ENCODE data around the gene RGL2.
"Not testable (repeated sequence)": the region's sequence is repeated elsewhere in the genome, so short reads cannot be mapped to it uniquely, and the experiment has no call there.

RGL2 gene

GRCh38 chr6:33286946-33287914 lies 11.5 kb downstream of the RGL2 start:
- no peak overlapping the region for H4K5ac ChIP-seq (ENCODE audit: low read length)
- peaks cover 8% of the 10 kb centered on the region for H3K36me3 ChIP-seq (ENCODE audit: control insufficient read depth, insufficient read depth, low read length)
- H3K79me1 ChIP-seq (ENCODE audit: low read length) = peaks cover 22% of the 10 kb centered on the region
- no peak overlapping the region for H2AK5ac ChIP-seq (ENCODE audit: low read length)
- H3K18ac ChIP-seq (ENCODE audit: low read length) = no peak overlapping the region
- no peak overlapping the region for H3K23ac ChIP-seq (ENCODE audit: low read length)
- no peak overlapping the region for H2BK120ac ChIP-seq (ENCODE audit: low read depth, low read length)
- no peak overlapping the region for H4K8ac ChIP-seq (ENCODE audit: low read depth, low read length)
- no peak overlapping the region for H2BK15ac ChIP-seq (replicated peaks; ENCODE audit: low read depth)
- no CpG with 5 or more reads among the region's 22 CpGs for WGBS (ENCODE audit: extremely low coverage, insufficient coverage, low lambda C conversion rate)
- peaks cover 19% of the 10 kb centered on the region for H3K79me2 ChIP-seq (ENCODE audit: control insufficient read depth, insufficient read depth, low read length)
- H3K27ac ChIP-seq (ENCODE audit: low read depth, low read length) = no peak overlapping the region
- no peak for DNase-seq
- H3K4me3 ChIP-seq (ENCODE audit: low read length) = no peak overlapping the region
- H2BK5ac ChIP-seq (ENCODE audit: low read length) = no peak overlapping the region
- peak overlapping the region; percentile 6 for H3K56ac ChIP-seq (ENCODE audit: low read length)
- no peak overlapping the region for H3K9ac ChIP-seq (ENCODE audit: low read length)
- H3K4ac ChIP-seq (ENCODE audit: low read depth, low read length) = no peak overlapping the region
- H3K4me1 ChIP-seq (ENCODE audit: control insufficient read depth, low read depth, low read length) = no peaks in the 10 kb centered on the region
- no peak overlapping the region for H3K4me2 ChIP-seq (ENCODE audit: low read length)
- H3K27me3 ChIP-seq (ENCODE audit: insufficient read depth, low read length, poor library complexity) = no peaks in the 10 kb centered on the region

GRCh38 chr6:33285214-33285613 lies 13.5 kb downstream of the RGL2 start:
- not testable (repeated sequence) for H3K4me3 ChIP-seq (ENCODE audit: low read length); H3K4me1 ChIP-seq (ENCODE audit: control insufficient read depth, low read depth, low read length); H2BK120ac ChIP-seq (ENCODE audit: low read depth, low read length); H2AK5ac ChIP-seq (ENCODE audit: low read length); H4K5ac ChIP-seq (ENCODE audit: low read length); H4K8ac ChIP-seq (ENCODE audit: low read depth, low read length); H2BK15ac ChIP-seq (replicated peaks; ENCODE audit: low read depth); H3K56ac ChIP-seq (ENCODE audit: low read length); H3K4ac ChIP-seq (ENCODE audit: low read depth, low read length); H3K9ac ChIP-seq (ENCODE audit: low read length); DNase-seq; H3K27me3 ChIP-seq (ENCODE audit: insufficient read depth, low read length, poor library complexity); H3K23ac ChIP-seq (ENCODE audit: low read length); H3K18ac ChIP-seq (ENCODE audit: low read length); H2BK5ac ChIP-seq (ENCODE audit: low read length); H3K27ac ChIP-seq (ENCODE audit: low read depth, low read length); H3K36me3 ChIP-seq (ENCODE audit: control insufficient read depth, insufficient read depth, low read length); H3K4me2 ChIP-seq (ENCODE audit: low read length)
- Histone ChIP-seq H3K79me2 (ENCODE audit: control insufficient read depth, insufficient read depth, low read length) (peaks cover 15% of the 10 kb centered on the region), H3K79me1 (ENCODE audit: low read length) (peaks cover 16% of the 10 kb centered on the region)
- no CpG with 5 or more reads among the region's 4 CpGs for WGBS (ENCODE audit: extremely low coverage, insufficient coverage, low lambda C conversion rate)

GRCh38 chr6:33280539-33280938 lies 18.2 kb downstream of the RGL2 start:
- H4K8ac ChIP-seq (ENCODE audit: low read depth, low read length) = no peak overlapping the region
- H3K27me3 ChIP-seq (ENCODE audit: insufficient read depth, low read length, poor library complexity) = no peaks in the 10 kb centered on the region
- no peaks in the 10 kb centered on the region for H3K79me2 ChIP-seq (ENCODE audit: control insufficient read depth, insufficient read depth, low read length)
- peaks cover 1% of the 10 kb centered on the region for H3K79me1 ChIP-seq (ENCODE audit: low read length)
- H3K56ac ChIP-seq (ENCODE audit: low read length) = no peak overlapping the region
- H3K4ac ChIP-seq (ENCODE audit: low read depth, low read length) = no peak overlapping the region
- no peak overlapping the region for H3K27ac ChIP-seq (ENCODE audit: low read depth, low read length)
- no peak overlapping the region for H3K9ac ChIP-seq (ENCODE audit: low read length)
- no peak overlapping the region for H2AK5ac ChIP-seq (ENCODE audit: low read length)
- no peak overlapping the region for H3K4me2 ChIP-seq (ENCODE audit: low read length)
- H3K4me3 ChIP-seq (ENCODE audit: low read length) = no peak overlapping the region
- WGBS (ENCODE audit: extremely low coverage, insufficient coverage, low lambda C conversion rate) = no CpG with 5 or more reads among the region's 6 CpGs
- H3K23ac ChIP-seq (ENCODE audit: low read length) = no peak overlapping the region
- H2BK15ac ChIP-seq (replicated peaks; ENCODE audit: low read depth) = no peak overlapping the region
- no peak overlapping the region for H3K18ac ChIP-seq (ENCODE audit: low read length)
- peaks cover 3% of the 10 kb centered on the region for H3K4me1 ChIP-seq (ENCODE audit: control insufficient read depth, low read depth, low read length)
- H2BK5ac ChIP-seq (ENCODE audit: low read length) = no peak overlapping the region
- no peak for DNase-seq
- H4K5ac ChIP-seq (ENCODE audit: low read length) = no peak overlapping the region
- peaks cover 10% of the 10 kb centered on the region for H3K36me3 ChIP-seq (ENCODE audit: control insufficient read depth, insufficient read depth, low read length)
- no peak overlapping the region for H2BK120ac ChIP-seq (ENCODE audit: low read depth, low read length)

GRCh38 chr6:33279971-33280511 lies 18.7 kb downstream of the RGL2 start:
- no peak overlapping the region for H2BK5ac ChIP-seq (ENCODE audit: low read length)
- peaks cover 3% of the 10 kb centered on the region for H3K4me1 ChIP-seq (ENCODE audit: control insufficient read depth, low read depth, low read length)
- H3K4ac ChIP-seq (ENCODE audit: low read depth, low read length) = no peak overlapping the region
- no peak overlapping the region for H3K18ac ChIP-seq (ENCODE audit: low read length)
- peaks cover 10% of the 10 kb centered on the region for H3K36me3 ChIP-seq (ENCODE audit: control insufficient read depth, insufficient read depth, low read length)
- H3K23ac ChIP-seq (ENCODE audit: low read length) = no peak overlapping the region
- H3K27me3 ChIP-seq (ENCODE audit: insufficient read depth, low read length, poor library complexity) = no peaks in the 10 kb centered on the region
- no peak overlapping the region for H2BK120ac ChIP-seq (ENCODE audit: low read depth, low read length)
- no peak overlapping the region for H3K4me3 ChIP-seq (ENCODE audit: low read length)
- H3K56ac ChIP-seq (ENCODE audit: low read length) = no peak overlapping the region
- no peak overlapping the region for H4K5ac ChIP-seq (ENCODE audit: low read length)
- DNase-seq = peak; percentile 98
- H2AK5ac ChIP-seq (ENCODE audit: low read length) = no peak overlapping the region
- H3K27ac ChIP-seq (ENCODE audit: low read depth, low read length) = no peak overlapping the region
- no peak overlapping the region for H4K8ac ChIP-seq (ENCODE audit: low read depth, low read length)
- H3K9ac ChIP-seq (ENCODE audit: low read length) = no peak overlapping the region
- H3K4me2 ChIP-seq (ENCODE audit: low read length) = no peak overlapping the region
- H3K79me1 ChIP-seq (ENCODE audit: low read length) = peaks cover 1% of the 10 kb centered on the region
- no peak overlapping the region for H2BK15ac ChIP-seq (replicated peaks; ENCODE audit: low read depth)
- peaks cover 3% of the 10 kb centered on the region for H3K79me2 ChIP-seq (ENCODE audit: control insufficient read depth, insufficient read depth, low read length)
- WGBS (ENCODE audit: extremely low coverage, insufficient coverage, low lambda C conversion rate) = no CpG with 5 or more reads among the region's 5 CpGs

GRCh38 chr6:33279257-33279695 lies 19.5 kb downstream of the RGL2 start:
- peaks cover 6% of the 10 kb centered on the region for H3K4me1 ChIP-seq (ENCODE audit: control insufficient read depth, low read depth, low read length)
- no peak overlapping the region for H3K4ac ChIP-seq (ENCODE audit: low read depth, low read length)
- H4K5ac ChIP-seq (ENCODE audit: low read length) = no peak overlapping the region
- no peak overlapping the region for H3K9ac ChIP-seq (ENCODE audit: low read length)
- no peak overlapping the region for H2AK5ac ChIP-seq (ENCODE audit: low read length)
- no peaks in the 10 kb centered on the region for H3K27me3 ChIP-seq (ENCODE audit: insufficient read depth, low read length, poor library complexity)
- DNase-seq = no peak
- H3K4me2 ChIP-seq (ENCODE audit: low read length) = no peak overlapping the region
- H3K4me3 ChIP-seq (ENCODE audit: low read length) = no peak overlapping the region
- H2BK120ac ChIP-seq (ENCODE audit: low read depth, low read length) = no peak overlapping the region
- H3K79me2 ChIP-seq (ENCODE audit: control insufficient read depth, insufficient read depth, low read length) = peaks cover 10% of the 10 kb centered on the region
- no CpG with 5 or more reads among the region's 13 CpGs for WGBS (ENCODE audit: extremely low coverage, insufficient coverage, low lambda C conversion rate)
- H3K23ac ChIP-seq (ENCODE audit: low read length) = no peak overlapping the region
- H2BK5ac ChIP-seq (ENCODE audit: low read length) = no peak overlapping the region
- H4K8ac ChIP-seq (ENCODE audit: low read depth, low read length) = no peak overlapping the region
- no peak overlapping the region for H3K56ac ChIP-seq (ENCODE audit: low read length)
- H3K18ac ChIP-seq (ENCODE audit: low read length) = no peak overlapping the region
- H2BK15ac ChIP-seq (replicated peaks; ENCODE audit: low read depth) = no peak overlapping the region
- peaks cover 6% of the 10 kb centered on the region for H3K79me1 ChIP-seq (ENCODE audit: low read length)
- no peak overlapping the region for H3K27ac ChIP-seq (ENCODE audit: low read depth, low read length)
- peaks cover 12% of the 10 kb centered on the region for H3K36me3 ChIP-seq (ENCODE audit: control insufficient read depth, insufficient read depth, low read length)

Measured in mesendoderm (in vitro differentiated cells).